T-helper 1 cell (primary cell): ENCODE measurements around the gene LIPA.
"Not testable (repeated sequence)": the region's sequence is repeated elsewhere in the genome, so short reads cannot be mapped to it uniquely, and the experiment has no call there.

ENCODE experiments used
- DNase-seq, 5 donors: peaks; one replicate each; pipeline ENCODE4 v3.0.0-alpha.2; 2012 to 2020

The LIPA gene

DNA sequence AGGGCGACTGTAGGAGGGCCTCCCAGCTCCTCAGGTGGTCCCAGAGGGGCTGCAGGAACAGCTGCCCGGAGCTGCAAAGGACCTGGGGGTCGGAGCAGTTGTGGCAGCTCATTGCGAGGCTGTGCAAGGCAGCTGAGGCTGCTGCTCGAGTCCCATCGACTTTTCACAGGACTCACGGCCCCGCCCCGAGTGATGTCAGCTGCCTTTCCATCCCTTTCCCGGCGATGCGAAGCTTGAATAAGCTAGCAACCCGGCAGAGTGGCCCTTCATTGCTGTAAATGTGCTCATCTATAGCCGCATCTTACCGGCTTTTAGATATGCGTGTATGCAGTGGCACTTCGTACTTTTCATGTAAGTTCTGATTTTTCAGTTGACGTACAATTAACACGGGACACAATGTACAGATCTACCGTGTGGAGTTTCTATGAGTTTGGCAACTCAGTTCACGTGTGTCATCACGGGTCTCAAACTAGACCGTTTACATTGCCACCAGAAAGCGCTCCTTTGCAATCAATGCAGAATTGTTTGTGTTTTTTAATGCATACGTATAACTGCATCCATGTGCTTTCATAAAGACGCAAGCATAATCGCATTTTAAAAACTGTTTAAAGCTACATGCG is 44.3 kb downstream of the LIPA start, which contains the start of gene CH25H:
CH25H (minus strand) TSS at position 137 of the 620 bp plus-strand sequence; CDS start at position 112, 25 bp downstream.
- peak in 4 of 5 donors; percentile 14 to 38 (median 17) for DNase-seq

DNA sequence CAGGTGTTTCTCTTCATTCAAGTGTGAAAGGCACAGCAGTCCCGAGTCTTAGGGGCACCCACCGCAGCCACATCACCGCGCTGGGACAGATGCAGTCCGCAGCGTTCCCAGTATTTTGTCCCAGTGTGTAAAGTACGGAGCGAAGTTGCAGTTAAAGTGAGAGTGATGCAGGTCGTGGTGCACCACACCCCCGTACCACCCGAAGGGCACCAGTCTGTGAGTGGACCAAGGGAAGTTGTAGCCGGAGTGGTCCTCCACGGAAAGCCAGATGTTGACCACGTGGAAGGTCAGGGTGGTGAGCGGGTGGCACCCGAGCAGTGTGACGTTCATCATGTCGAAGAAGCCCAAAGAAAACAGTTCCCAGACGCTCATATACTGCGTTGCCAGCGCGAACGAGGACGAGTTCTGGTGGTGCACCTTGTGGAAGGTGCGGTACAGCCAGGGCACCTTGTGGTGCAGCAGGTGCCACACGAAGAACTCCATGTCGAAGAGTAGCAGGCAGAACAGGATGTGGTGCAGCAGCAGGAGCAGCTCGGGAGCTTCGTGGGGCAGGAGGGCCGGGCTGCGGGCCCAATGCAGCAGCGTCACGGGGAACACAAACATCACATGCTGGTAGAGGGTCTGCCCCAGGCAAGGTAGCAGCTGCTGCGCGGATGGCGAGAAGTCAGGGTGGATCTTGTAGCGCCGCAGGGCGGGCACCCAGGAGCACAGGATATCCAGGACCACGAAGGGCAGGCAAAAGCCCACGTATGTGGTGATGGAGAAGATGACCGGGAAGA is 45.0 kb downstream of the LIPA start:
- DNase-seq = peak in 4 of 5 donors; percentile 22 to 37 (median 30)

DNA sequence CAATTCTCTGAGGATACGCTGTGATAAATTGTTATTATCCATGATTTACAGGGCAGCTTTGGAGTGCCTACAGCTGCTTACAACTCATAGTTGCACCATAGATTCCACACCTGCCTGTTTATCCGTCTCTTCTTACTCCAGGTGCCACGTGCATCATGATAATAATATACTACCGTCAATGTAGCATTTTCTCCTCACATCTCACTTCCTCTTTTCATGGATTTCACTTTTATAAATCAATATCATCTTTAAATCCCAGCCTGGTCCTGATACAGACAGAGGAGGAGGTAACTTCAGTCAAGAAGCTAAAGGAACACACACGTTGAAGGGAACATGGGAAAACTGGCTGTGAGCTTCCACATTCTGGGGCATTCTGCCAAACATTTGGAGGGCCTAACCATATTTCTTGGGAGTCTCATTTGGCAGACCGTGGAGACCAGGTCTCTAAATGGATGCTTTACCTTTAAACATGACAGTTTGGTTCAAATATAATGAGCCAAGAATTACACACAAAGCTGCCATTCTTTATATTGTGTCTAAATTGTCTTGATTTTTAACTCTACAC is 46.9 kb downstream of the LIPA start:
- no peak for DNase-seq

- DNase-seq = no peak
Measured at GRCh38 chr10:89203237-89203636, 48.3 kb downstream of the LIPA start.

GRCh38 chr10:89202033-89202425 is 49.5 kb downstream of the LIPA start:
- no peak for DNase-seq

- DNase-seq = no peak
Measured at GRCh38 chr10:89201345-89202032, 50.1 kb downstream of the LIPA start.

- no peak for DNase-seq
Measured at GRCh38 chr10:89197473-89197872, 54.1 kb downstream of the LIPA start.

GRCh38 chr10:89191301-89191700 is 60.3 kb downstream of the LIPA start:
- DNase-seq = not testable (repeated sequence)

DNA sequence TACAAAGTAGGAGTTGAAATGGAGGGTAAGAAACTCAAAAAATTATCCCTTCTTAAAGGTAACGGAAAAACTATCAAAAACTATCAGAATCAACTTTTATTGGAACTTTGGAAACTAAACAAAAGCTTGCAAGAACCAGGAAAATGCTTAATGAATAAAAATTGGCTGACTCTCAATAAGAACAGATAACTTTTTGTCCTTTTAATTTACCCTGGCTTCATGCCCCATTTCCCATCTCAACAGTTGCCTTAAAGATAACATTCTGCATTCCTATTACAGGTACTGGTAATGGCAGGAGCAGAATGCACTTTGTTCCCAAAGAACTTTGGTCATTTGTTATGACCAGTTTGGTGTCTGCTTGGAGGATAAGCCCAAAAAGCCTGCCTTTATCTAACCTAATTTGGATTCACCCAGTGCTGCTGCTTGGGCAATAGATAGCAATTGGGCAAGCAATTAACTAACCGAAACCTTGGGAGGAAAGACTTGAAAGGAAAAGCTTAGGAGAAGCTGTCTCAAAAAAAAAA is 62.3 kb downstream of the LIPA start:
- no peak for DNase-seq

DNA sequence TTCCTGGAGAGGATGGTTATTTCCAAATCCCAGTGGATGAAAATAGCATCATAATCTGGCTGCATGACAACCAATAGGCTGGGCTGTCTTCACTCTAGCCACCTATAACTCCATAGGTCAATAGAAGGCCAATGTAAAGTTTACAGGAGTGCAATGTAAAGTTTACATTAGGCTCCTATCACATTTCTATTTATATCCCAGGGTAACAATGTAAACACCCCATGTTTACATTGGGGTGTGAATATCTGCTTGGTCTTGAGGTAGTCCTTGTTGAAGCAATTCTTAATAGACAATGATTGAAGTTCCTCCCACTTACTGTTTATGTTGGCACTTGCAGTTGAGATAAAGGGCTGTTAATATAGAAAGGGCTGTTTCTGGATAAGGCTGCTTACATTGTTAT is 65.9 kb downstream of the LIPA start:
- DNase-seq = no peak

DNA sequence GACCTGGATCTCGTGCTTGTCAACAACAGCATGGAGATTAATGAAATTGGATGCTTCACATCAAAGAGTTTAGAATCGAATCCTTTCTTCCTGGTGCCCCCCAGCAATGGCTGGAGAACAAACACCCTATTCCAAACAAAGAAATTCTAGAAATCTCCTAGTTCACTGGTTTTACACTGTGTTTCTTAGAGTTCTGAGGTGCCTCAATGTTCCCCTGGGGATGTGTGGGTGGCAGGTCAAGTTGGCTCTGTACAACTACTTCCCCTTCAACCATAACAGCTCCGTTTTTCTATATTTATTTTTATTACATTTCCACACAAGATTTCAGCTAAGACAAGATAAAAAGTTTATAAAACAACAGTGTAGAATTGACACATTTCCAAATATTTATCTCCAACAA is 66.9 kb downstream of the LIPA start:
- DNase-seq = no peak

GRCh38 chr10:89183571-89183970 is 68.0 kb downstream of the LIPA start:
- no peak for DNase-seq

DNA sequence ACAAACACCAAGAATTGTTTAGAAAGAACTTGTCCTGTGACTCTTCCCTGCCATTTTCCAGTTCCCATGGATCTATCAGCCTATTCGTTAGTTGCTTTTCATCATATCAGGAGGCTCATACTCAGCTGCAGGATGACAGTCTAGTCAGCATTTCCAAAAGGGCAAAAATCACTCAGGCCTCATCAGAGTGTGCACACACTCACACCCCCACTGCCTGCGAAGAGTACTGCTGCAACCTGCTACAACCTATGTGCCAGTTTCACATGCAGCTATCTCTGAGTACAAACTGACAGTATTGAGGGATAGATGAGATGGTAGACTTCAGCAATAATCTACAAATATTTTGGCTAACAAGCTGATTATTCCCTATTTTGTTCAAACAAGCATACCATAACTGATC is 68.7 kb downstream of the LIPA start:
- DNase-seq = no peak

DNA sequence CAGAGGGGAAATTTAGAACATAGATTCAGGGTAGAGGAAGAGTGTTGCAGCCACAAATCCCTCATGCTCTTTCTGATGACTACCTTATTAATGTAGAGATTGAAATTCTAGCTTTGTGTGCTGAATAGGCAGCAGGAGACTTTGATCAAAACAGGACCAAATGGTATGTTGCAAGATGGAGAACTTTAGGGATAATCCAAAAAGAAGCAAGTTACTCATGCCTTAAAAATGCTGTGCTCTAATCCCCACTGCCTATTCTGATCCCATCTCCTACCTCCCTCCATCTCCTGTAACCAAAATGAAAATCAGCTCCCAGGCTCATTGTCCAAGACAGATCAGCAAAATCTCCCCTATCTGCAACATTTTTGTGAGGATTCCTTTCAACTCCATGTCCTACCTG is 75.8 kb downstream of the LIPA start:
- no peak for DNase-seq

GRCh38 chr10:89173075-89173474 is 78.5 kb downstream of the LIPA start:
- no peak for DNase-seq

DNA sequence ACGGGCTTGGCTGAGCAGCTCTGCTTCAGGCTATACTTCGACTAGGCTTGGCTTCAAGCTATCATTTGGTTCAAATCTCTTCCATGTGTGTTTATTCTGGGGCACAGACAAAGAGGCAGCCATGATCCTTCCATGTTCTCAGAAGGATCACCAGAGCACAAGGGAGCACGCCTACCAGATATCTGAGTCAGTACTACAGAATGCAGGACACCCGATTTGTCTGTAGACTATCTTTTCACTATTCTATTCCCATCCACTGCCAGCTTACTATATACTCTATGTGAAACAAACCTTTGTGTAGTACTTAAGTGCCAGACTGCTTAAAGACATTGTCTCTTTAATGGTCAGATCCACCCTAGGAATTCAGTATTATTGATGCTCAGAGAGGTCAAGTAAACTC is 79.6 kb downstream of the LIPA start:
- DNase-seq = no peak

GRCh38 chr10:89171263-89171872 is 80.2 kb downstream of the LIPA start:
- no peak for DNase-seq

GRCh38 chr10:89168354-89168900 is 83.1 kb downstream of the LIPA start:
- DNase-seq = not testable (repeated sequence)

GRCh38 chr10:89167915-89168314 is 83.7 kb downstream of the LIPA start:
- DNase-seq = no peak

- no peak for DNase-seq
Measured at GRCh38 chr10:89165923-89166322, 85.7 kb downstream of the LIPA start.

DNA sequence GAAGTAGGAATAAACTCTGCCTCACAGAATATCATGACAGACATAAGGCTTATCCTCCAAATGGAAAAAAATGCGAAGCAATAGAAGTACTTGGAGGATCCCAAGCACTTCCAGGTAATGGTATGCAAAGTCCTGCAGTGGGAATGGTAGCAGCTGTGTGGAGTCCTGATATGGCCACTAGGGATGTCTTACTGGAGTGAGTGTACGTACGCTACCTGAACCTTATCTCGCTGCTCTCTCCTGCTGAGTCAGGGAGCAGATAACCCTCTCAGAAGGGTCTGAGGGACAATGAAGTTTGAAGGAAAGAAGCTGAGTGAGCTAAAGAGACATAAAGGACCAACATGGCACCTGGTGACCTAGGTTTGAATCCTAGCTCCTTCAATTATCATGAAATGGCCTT is 86.7 kb downstream of the LIPA start:
- DNase-seq = no peak

- no peak for DNase-seq
Measured at GRCh38 chr10:89164080-89164479, 87.5 kb downstream of the LIPA start.
